Kidney epithelial cell (primary cell): ENCODE measurements around the gene MYL12A. TPM values are rescaled to one million over a fixed set of nuclear protein-coding genes. Genes with fewer than 3 reads are reported as not detected.

Experiments used
- DNase-seq: peaks from one replicate; pipeline ENCODE4 v3.0.0-alpha.2; 2010; ENCODE audit warnings: low read depth
- H3K27me3 ChIP-seq: 2 replicates; pipeline ENCODE4 v1.6.0; 2011; ENCODE audit warnings: low read length; ENCODE audit not compliant: control insufficient read depth, insufficient read depth
- H3K36me3 ChIP-seq: 2 replicates; pipeline ENCODE4 v1.5.1; 2011; ENCODE audit warnings: low read length; ENCODE audit not compliant: control insufficient read depth, insufficient read depth
- H3K4me3 ChIP-seq: 2 replicates; pipeline ENCODE4 v1.5.1; 2011; ENCODE audit warnings: low read depth, mild to moderate bottlenecking, control low read depth, low read length
- total RNA-seq: library from RNA; depleted of rRNA; stranded (reverse); fragments of >200 nt; gene quantifications from 2 replicates; pipeline ENCODE4 v1.2.3, GENCODE V29; 2015
- TF ChIP-seq, protein P1 (sequence below): IDR thresholded peaks from 2 replicates; pipeline ENCODE4 v1.5.1; 2011; ENCODE audit warnings: mild to moderate bottlenecking, moderate library complexity, low read length, control low read depth, inconsistent platforms; ENCODE audit not compliant: insufficient read depth, poor library complexity, severe bottlenecking

The MYL12A gene
- total RNA-seq, 1 donor from 2014 or later: 948 TPM

- TF ChIP-seq, protein P1, sequence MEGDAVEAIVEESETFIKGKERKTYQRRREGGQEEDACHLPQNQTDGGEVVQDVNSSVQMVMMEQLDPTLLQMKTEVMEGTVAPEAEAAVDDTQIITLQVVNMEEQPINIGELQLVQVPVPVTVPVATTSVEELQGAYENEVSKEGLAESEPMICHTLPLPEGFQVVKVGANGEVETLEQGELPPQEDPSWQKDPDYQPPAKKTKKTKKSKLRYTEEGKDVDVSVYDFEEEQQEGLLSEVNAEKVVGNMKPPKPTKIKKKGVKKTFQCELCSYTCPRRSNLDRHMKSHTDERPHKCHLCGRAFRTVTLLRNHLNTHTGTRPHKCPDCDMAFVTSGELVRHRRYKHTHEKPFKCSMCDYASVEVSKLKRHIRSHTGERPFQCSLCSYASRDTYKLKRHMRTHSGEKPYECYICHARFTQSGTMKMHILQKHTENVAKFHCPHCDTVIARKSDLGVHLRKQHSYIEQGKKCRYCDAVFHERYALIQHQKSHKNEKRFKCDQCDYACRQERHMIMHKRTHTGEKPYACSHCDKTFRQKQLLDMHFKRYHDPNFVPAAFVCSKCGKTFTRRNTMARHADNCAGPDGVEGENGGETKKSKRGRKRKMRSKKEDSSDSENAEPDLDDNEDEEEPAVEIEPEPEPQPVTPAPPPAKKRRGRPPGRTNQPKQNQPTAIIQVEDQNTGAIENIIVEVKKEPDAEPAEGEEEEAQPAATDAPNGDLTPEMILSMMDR: no peak
- Histone ChIP-seq H3K27me3 (no peaks in the 10 kb centered on the region), H3K36me3 (no peaks in the 10 kb centered on the region), H3K4me3 (no peak overlapping the region)
- no peak for DNase-seq
Observed at GRCh38 chr18:3250237-3251107, 2.9 kb downstream of the MYL12A start.

- no peak overlapping the region for H3K4me3 ChIP-seq
- TF ChIP-seq, protein P1: no peak
- no peak for DNase-seq
- no peaks in the 10 kb centered on the region for H3K36me3 ChIP-seq
- no peaks in the 10 kb centered on the region for H3K27me3 ChIP-seq
Observed at GRCh38 chr18:3251249-3251962, 3.8 kb downstream of the MYL12A start.

DNA sequence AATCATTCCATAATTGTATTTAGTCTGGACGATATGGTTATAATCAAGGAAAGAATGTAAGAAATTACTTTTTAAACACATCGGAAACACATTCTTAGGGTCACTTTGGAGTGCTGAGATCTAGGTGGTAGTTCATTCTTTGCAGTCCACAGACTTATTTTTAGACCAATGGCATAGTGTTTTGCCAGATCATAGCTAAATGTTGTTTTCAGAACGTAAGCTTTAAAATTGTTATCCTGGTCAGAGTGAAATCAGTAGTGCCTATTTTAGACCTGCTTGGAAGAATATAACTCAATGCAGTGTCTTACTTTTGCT, 4.3 kb downstream of the MYL12A start:
- Histone ChIP-seq H3K27me3 (no peaks in the 10 kb centered on the region), H3K36me3 (no peaks in the 10 kb centered on the region), H3K4me3 (no peak overlapping the region)
- DNase-seq: no peak
- TF ChIP-seq, protein P1: no peak

DNA sequence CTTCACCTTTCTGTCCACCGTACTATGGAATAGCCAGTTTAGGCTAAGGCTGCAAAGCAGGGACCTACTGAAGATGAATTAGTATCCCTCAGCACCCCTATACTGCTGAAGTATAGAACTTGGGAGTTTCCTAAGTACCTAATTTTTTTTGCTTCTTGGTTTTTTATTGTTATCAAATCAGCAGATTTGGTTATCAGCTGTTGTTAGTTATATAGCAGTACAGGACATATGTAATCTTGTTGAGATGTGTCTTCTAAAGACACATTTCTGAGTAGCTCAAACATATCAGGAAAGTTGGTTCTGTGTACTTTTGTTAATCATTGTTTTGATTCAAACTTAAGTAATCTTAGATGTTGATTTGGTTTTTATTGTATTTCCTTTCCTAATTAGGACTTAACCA, 5.2 kb downstream of the MYL12A start:
- no peak for DNase-seq
- no peaks in the 10 kb centered on the region for H3K36me3 ChIP-seq
- no peaks in the 10 kb centered on the region for H3K27me3 ChIP-seq
- H3K4me3 ChIP-seq: no peak overlapping the region
- TF ChIP-seq, protein P1: no peak

DNA sequence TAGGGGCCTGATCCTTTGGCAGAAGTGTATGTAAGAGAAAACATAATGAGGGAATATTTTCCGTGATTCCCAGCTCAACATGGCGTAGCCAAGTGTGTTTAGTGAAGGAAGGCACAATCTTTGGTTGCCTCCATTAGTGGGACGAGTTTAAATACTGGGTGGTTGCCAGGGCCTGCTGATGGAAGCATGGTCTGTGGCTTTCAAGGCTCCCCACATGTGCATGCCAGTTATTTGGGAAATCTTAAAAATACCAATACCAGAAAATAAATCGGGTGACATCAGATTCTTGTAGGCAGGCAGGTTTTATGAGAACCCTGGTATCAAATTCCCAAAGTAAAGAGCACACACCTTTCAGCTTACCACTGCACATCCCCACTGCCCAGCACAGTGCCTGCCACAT, 7.1 kb downstream of the MYL12A start:
- Histone ChIP-seq H3K36me3 (no peaks in the 10 kb centered on the region), H3K4me3 (no peak overlapping the region), H3K27me3 (no peaks in the 10 kb centered on the region)
- no peak for DNase-seq
- TF ChIP-seq, protein P1: no peak
